Esophagus squamous epithelium (tissue), 4 donors: ENCODE data around the gene EPHA6.

ENCODE experiments used
- POLR2A ChIP-seq, 4 donors: fragments of 450-650 bp; IDR thresholded peaks; one replicate each; pipeline ENCODE4 v1.6.1; 2017; ENCODE audit warnings: antibody characterized with exemption in 4 of 4, mild to moderate bottlenecking in 4 of 4, moderate library complexity in 3 of 4
- TF ChIP-seq, protein P1 (sequence below), 6 experiments: fragments of 450-650 bp in 4 of 6; fragments of 200-600 bp in 2 of 6; sonication (generic) in 2 of 6; IDR thresholded peaks; one replicate each; pipeline ENCODE4 v1.5.1; 2016 to 2019; ENCODE audit warnings: antibody characterized with exemption in 6 of 6, mild to moderate bottlenecking in 4 of 6, moderate library complexity in 4 of 6

DNA sequence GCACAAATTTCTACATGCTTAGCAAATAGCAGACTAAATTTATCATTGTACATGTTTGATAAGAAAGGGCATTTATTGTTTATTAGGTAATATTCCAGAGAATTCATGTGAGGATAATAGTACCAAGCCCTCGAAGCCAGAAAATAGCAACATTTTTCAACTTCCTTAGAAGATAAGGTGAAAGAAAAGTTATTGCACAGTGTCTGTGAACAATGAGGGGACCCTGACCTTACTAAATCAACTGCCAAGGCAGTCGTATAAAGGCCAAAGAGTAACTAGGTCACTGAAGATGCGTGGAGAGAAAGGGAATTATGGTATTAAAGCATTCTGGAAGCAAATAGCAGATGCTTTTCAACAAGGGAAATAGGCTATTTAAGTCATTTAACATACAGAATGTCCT, 929.9 kb downstream of the EPHA6 start:
- no peak for TF ChIP-seq POLR2A (IDR thresholded peaks at IDR 0.05)
- TF ChIP-seq, protein P1, sequence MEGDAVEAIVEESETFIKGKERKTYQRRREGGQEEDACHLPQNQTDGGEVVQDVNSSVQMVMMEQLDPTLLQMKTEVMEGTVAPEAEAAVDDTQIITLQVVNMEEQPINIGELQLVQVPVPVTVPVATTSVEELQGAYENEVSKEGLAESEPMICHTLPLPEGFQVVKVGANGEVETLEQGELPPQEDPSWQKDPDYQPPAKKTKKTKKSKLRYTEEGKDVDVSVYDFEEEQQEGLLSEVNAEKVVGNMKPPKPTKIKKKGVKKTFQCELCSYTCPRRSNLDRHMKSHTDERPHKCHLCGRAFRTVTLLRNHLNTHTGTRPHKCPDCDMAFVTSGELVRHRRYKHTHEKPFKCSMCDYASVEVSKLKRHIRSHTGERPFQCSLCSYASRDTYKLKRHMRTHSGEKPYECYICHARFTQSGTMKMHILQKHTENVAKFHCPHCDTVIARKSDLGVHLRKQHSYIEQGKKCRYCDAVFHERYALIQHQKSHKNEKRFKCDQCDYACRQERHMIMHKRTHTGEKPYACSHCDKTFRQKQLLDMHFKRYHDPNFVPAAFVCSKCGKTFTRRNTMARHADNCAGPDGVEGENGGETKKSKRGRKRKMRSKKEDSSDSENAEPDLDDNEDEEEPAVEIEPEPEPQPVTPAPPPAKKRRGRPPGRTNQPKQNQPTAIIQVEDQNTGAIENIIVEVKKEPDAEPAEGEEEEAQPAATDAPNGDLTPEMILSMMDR (IDR thresholded peaks at IDR 0.05): no peak
